GM19193 (cell line): Measurements from ENCODE around the gene NUTF2.
A peak's percentile ranks its signal among the peaks of the same experiment; 100 is the strongest.

Source experiments
- POLR2A ChIP-seq: IDR thresholded peaks from 4 replicates; pipeline ENCODE4 v1.6.1; 2011; ENCODE audit not compliant: insufficient read depth, insufficient read length; ENCODE audit errors: extremely low read depth

Gene NUTF2

GRCh38 chr16:67872131-67872630 lies 25.4 kb downstream of the NUTF2 start:
- TF ChIP-seq POLR2A = no peak

- peak; percentile 80 for TF ChIP-seq POLR2A
These were observed 26.1 kb downstream of the NUTF2 start, which contains the start of gene EDC4 for GRCh38 chr16:67872631-67873434. TSS of gene EDC4 (plus strand) at chr16:67873052. CDS start at chr16:67873262, 210 bp downstream.

- no peak for TF ChIP-seq POLR2A
These were observed 27.0 kb downstream of the NUTF2 start for GRCh38 chr16:67873435-67874370.

- no peak for TF ChIP-seq POLR2A
These were observed 27.6 kb downstream of the NUTF2 start for GRCh38 chr16:67874372-67874771.

GRCh38 chr16:67877064-67877463 lies 30.3 kb downstream of the NUTF2 start:
- TF ChIP-seq POLR2A = no peak

GRCh38 chr16:67878232-67878631 lies 31.5 kb downstream of the NUTF2 start:
- no peak for TF ChIP-seq POLR2A

- no peak for TF ChIP-seq POLR2A
These were observed 32.1 kb downstream of the NUTF2 start for GRCh38 chr16:67878846-67879245.

GRCh38 chr16:67879462-67879861 lies 32.7 kb downstream of the NUTF2 start:
- no peak for TF ChIP-seq POLR2A

GRCh38 chr16:67879936-67880335 lies 33.2 kb downstream of the NUTF2 start:
- no peak for TF ChIP-seq POLR2A

GRCh38 chr16:67880584-67880983 lies 33.9 kb downstream of the NUTF2 start:
- no peak for TF ChIP-seq POLR2A

GRCh38 chr16:67881621-67882161 lies 35.0 kb downstream of the NUTF2 start:
- no peak for TF ChIP-seq POLR2A

GRCh38 chr16:67882374-67883145 lies 35.8 kb downstream of the NUTF2 start:
- no peak for TF ChIP-seq POLR2A

GRCh38 chr16:67883146-67883871 lies 36.6 kb downstream of the NUTF2 start:
- no peak for TF ChIP-seq POLR2A

- no peak for TF ChIP-seq POLR2A
These were observed 37.1 kb downstream of the NUTF2 start for GRCh38 chr16:67883872-67884261.
